ENCODE data around the gene RASSF7.

- TF ChIP-seq CTCF (conservative IDR thresholded peaks at IDR 0.05; ENCODE audit: low read length) (no peak), EZH2phosphoT487 (IDR thresholded peaks at IDR 0.05; ENCODE audit: borderline replicate concordance, low read depth, low read length) (no peak)
Measured at GRCh38 chr11:596374-596773, 35.6 kb downstream of the RASSF7 start.

Measured in OCI-LY7 (cell line).